ENCODE results near the gene GMPR.

GMPR gene

DNA sequence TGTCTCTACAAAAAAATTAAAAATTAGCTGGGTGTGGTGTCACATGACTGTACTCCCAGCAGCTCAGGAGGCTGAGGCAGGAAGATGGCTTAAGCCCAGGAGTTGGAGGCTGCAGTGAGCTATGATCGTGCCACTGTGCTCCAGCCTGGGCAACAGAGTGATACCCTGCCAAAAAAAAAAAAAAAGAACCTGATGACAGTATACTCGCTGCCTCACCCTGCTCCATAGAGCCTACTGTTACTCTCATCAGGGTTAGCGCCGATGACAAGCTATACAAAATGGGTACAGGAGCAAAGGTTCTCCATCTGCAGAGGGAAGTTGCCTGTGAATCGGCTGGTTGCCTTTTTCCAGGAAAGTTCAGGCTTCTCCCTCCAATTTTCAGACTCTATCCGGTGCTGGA is 53.4 kb downstream of the GMPR start:
- ATAC-seq (no peak), DNase-seq (ENCODE audit: low spot score in 2 of 2) (no peak)

DNA sequence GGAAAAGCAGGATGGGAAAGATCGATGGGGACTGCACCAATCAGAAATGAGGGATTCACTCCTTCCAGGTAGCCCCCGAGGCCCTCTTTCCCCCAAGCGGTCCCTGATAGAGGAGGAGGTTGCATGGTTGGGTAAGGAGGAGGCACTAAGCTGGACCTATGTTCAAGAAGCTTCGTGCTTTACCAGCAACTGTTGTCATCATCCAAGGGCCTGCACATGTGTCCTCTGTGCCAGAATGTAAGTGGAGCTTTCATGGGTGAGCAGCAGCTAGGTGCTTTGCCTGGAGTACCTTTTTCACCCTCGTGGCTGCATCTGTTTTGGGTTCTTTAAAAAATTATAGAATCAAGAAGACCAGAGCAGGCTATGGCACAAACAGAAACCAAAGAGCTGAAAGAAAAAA is 54.0 kb downstream of the GMPR start:
- ATAC-seq, result no peak

More for the DNA sequence above, 53.4 kb downstream of the GMPR start:
- no peak overlapping the region for H3K4me3 Mint-ChIP-seq
- H3K36me3 Mint-ChIP-seq, result peaks cover 8% of the 10 kb centered on the region
- H3K4me1 Mint-ChIP-seq, result peaks cover 6% of the 10 kb centered on the region
- H3K9me3 Mint-ChIP-seq, result no peaks in the 10 kb centered on the region
- no peak overlapping the region for H3K27ac Mint-ChIP-seq

DNA sequence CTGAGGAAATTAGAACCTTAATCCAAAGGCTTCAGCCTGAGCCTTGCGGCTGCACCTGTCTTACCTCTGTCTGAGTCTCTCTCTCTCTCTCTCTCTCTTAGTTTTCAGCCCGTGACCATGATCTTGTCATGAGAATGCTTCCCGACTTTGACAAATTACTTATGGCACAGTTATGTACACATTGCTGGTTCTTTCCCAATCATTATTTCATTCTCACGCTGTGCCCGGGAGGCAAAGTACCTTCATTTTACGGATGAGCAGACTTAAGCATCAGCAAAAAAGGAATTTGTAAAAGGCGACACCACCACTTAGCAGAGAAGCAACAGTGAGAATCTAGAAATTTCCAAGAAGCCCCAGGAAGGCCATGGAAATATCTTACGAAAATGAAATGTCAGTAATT is 54.6 kb downstream of the GMPR start:
- Mint-ChIP-seq H3K4me3 (no peak overlapping the region), H3K27ac (no peak overlapping the region), H3K9me3 (no peaks in the 10 kb centered on the region), H3K36me3 (peaks cover 8% of the 10 kb centered on the region), H3K4me1 (peaks cover 6% of the 10 kb centered on the region)
- ATAC-seq (no peak), DNase-seq (ENCODE audit: low spot score in 2 of 2) (no peak)

More for the DNA sequence above, 54.0 kb downstream of the GMPR start:
- H3K27ac Mint-ChIP-seq, result no peak overlapping the region
- no peaks in the 10 kb centered on the region for H3K9me3 Mint-ChIP-seq
- peaks cover 8% of the 10 kb centered on the region for H3K36me3 Mint-ChIP-seq
- no peak overlapping the region for H3K4me3 Mint-ChIP-seq
- H3K4me1 Mint-ChIP-seq, result peaks cover 6% of the 10 kb centered on the region
- DNase-seq (ENCODE audit: low spot score in 2 of 2), result no peak

DNA sequence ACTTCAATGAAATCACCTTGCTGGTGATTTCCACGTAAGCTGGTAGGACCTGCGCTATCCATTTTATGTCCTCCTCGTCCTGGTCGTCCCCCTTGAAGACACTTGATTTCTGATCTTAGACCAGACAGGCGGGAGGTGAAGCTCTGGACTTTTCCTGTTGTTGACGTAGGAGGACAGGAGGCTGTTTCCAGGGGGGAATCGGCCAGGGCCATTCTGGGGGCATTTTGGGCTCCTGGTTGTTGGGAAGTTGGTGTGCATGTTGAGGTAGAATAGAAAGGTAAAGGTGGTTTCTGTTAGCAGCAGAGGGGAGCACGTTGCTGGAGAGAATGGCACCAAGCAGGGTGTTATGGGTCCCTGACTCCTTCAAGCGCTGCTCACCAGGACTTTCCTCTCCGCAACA is 56.0 kb downstream of the GMPR start:
- Mint-ChIP-seq H3K9me3 (no peaks in the 10 kb centered on the region), H3K4me1 (peaks cover 6% of the 10 kb centered on the region), H3K27ac (no peak overlapping the region), H3K36me3 (peaks cover 12% of the 10 kb centered on the region), H3K4me3 (no peak overlapping the region)
- no peak for DNase-seq (ENCODE audit: low spot score in 2 of 2)
- ATAC-seq, result no peak

DNA sequence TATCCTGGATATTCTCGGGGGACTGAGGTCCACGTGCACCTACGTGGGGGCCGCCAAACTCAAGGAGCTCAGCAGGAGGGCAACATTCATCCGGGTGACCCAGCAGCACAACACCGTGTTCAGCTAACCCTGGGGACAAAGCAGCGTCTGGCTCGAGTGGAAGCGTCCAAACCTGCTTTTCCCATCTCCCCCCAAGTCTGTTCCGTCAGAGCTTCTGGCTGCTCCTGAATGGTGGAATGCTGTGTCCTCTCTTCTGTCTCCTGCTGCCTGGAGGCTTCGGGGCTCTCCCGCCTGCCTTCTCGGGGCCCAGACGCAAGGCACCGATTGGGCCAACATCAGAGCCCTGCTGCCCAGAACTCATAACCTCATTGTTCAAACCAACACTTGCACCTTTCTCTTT is 56.7 kb downstream of the GMPR start:
- H3K36me3 Mint-ChIP-seq, result peaks cover 16% of the 10 kb centered on the region
- no peak overlapping the region for H3K4me3 Mint-ChIP-seq
- no peak overlapping the region for H3K27ac Mint-ChIP-seq
- no peak for DNase-seq (ENCODE audit: low spot score in 2 of 2)
- no peaks in the 10 kb centered on the region for H3K9me3 Mint-ChIP-seq
- ATAC-seq, result no peak
- H3K4me1 Mint-ChIP-seq, result peaks cover 6% of the 10 kb centered on the region

DNA sequence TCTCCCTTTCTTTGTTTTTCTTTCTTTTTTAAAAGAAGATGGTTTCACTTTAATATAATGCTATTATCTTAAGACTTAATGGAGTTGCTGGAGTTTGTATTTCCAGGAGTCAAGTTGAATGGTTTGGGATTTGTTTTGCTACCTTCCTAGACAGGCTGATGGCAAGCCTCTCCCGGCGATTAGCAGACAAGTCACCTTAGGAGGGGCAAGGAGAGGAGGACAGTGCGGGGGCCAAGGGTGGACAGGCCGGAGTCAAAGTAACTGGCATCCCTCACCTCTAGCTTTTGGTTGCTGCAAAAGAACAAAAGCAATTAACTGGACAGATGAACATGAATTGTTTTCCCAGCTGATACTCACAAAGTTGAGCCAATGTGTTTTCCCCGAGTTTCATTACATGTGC is 57.1 kb downstream of the GMPR start:
- no peaks in the 10 kb centered on the region for H3K9me3 Mint-ChIP-seq
- H3K4me3 Mint-ChIP-seq, result no peak overlapping the region
- no peak overlapping the region for H3K27ac Mint-ChIP-seq
- no peak for ATAC-seq
- DNase-seq (ENCODE audit: low spot score in 2 of 2), result no peak
- peaks cover 17% of the 10 kb centered on the region for H3K36me3 Mint-ChIP-seq
- H3K4me1 Mint-ChIP-seq, result peaks cover 6% of the 10 kb centered on the region

DNA sequence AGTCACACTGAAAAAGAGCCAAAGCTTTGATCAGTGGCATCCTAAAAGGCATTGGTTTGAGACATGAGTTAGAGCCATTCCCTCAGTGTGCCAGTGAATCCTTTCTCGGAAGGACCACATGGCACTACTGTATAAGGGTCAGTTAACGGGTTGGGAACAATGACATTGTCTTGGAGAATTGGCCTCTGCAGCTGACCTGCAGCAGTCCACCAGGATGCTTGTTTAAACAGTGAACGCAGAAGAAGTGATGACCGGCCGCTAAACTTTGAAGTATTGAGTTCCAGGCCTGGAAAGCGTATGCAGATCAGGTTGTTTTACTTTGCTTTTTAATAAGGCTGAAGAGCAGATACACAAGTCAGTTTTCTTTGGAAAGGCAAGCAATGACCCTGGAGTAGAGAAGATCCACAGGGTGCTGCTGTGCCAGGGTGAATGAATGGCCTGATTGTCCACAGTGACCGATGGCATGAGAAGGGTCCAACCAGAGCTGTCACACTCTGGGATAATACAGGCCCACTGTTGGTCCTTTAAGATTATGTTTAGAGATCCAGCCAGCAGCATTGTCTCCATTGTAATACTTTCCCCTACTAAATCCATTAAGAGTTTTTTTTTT is 57.8 kb downstream of the GMPR start:
- peaks cover 6% of the 10 kb centered on the region for H3K4me1 Mint-ChIP-seq
- DNase-seq (ENCODE audit: low spot score in 2 of 2) (no peak), ATAC-seq (no peak)
- peaks cover 24% of the 10 kb centered on the region for H3K36me3 Mint-ChIP-seq
- H3K27ac Mint-ChIP-seq, result no peak overlapping the region
- H3K9me3 Mint-ChIP-seq, result no peaks in the 10 kb centered on the region
- no peak overlapping the region for H3K4me3 Mint-ChIP-seq

DNA sequence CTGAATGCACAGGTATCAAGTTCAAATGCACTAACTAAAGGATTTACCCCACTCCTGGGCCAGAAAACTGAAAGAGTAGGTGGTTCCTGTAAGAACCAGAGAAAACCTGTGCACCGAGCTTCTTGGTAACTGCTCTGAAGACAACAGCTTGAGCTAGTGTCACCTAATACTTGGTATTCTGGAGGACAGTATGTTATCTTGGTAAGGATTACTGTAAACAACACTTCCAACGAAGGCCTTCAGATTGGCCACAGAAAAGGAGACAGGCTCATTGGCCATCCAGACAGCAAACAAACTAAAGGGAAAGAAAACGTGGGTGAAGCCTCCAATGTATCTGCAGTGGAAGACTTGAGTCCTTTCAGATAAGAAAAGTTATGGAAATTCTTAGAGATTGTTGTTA is 61.5 kb downstream of the GMPR start:
- Mint-ChIP-seq H3K36me3 (peaks cover 53% of the 10 kb centered on the region), H3K9me3 (no peaks in the 10 kb centered on the region), H3K27ac (no peak overlapping the region), H3K4me3 (no peak overlapping the region), H3K4me1 (no peaks in the 10 kb centered on the region)
- no peak for DNase-seq (ENCODE audit: low spot score in 2 of 2)
- ATAC-seq, result no peak

DNA sequence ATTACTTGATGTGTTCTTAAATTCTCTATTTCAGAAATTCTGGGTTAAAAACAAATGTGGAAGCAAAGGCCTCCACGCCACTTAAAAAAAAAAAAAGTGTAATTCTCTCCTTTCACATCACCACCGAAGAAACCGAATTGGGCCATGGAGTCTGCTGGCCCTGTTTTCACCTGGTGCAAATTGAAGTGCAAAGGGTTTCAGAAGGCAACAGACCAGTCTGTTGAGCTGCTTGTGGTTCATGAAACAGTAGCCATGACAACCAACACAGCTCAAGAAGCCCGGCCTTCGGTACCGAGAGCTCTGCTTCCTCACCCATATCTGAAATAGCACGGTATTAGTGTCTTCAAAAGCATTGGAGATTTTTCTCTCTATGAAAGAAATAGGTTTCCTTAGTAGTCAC is 63.1 kb downstream of the GMPR start:
- DNase-seq (ENCODE audit: low spot score in 2 of 2), result no peak
- no peak for ATAC-seq
- no peak overlapping the region for H3K4me3 Mint-ChIP-seq
- H3K27ac Mint-ChIP-seq, result no peak overlapping the region
- H3K4me1 Mint-ChIP-seq, result peaks cover 8% of the 10 kb centered on the region
- peaks cover 69% of the 10 kb centered on the region for H3K36me3 Mint-ChIP-seq
- H3K9me3 Mint-ChIP-seq, result no peaks in the 10 kb centered on the region

DNA sequence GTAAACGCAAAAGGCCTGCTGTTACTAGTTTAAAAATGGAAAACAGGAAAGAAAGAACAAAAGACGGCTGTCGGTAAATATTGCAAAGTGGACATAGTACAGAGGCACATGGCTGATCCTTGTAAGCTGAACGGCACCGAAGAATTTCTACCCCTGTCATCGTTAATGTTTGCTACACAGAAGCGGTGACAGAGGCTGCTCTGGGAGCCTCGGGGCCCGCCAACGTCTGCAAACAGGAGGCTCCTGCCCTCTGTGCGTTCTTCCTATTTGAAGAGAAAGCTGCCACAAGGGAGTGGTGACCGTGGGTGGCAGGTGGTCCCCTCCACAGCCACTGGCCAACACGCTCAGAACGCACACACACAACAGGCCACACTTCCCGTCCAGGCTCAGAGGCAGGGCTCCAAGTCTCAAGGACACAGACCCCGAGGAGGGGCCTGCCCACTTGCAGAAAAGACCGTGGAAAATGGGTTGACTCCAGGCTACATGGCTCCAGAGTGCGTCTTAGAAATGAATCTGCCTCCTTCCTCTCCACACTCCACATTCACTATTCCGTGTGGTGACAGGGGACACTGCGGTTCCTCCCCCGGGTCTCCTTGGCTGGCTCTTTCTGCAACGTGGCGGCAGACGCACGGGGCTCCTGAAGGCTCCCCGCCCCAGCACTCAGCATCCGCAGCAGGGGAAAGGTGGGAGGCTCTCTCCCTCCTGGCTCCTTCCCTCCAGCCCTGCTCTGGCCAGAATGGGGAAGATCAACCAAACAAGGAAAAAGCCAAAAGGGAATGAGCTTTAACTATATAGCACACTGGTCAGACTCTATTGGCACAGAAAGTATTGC is 64.5 kb downstream of the GMPR start:
- peaks cover 83% of the 10 kb centered on the region for H3K36me3 Mint-ChIP-seq

DNA sequence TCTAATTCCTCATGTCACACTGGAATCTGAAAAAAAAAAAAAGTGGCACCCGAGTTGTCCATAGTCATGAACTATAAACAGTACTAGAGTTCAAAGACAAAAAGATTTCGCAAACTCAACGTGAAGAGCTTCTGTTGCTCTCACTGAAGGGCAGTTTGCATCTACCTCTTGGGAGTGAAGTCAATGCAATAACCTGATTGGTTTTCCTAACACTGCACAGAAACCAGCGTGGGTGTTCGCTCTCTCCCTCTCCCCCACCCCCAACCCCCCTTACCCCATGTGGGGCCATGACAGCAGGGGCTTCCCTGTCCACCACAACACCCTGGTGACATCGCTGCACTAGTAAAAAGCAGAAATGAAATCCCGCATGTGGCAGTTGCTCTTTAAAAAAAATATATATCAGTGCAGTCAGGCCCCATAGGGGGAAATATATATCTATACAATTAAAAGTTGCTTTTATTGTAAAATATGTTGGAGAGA is 66.9 kb downstream of the GMPR start:
- peaks cover 95% of the 10 kb centered on the region for H3K36me3 Mint-ChIP-seq
- peak; percentile 74 for ATAC-seq

More for the DNA sequence above, 64.5 kb downstream of the GMPR start:
- ATAC-seq (no peak), DNase-seq (ENCODE audit: low spot score in 2 of 2) (no peak)
- no peak overlapping the region for H3K4me3 Mint-ChIP-seq
- H3K27ac Mint-ChIP-seq, result no peak overlapping the region
- H3K4me1 Mint-ChIP-seq, result peaks cover 16% of the 10 kb centered on the region
- no peaks in the 10 kb centered on the region for H3K9me3 Mint-ChIP-seq

DNA sequence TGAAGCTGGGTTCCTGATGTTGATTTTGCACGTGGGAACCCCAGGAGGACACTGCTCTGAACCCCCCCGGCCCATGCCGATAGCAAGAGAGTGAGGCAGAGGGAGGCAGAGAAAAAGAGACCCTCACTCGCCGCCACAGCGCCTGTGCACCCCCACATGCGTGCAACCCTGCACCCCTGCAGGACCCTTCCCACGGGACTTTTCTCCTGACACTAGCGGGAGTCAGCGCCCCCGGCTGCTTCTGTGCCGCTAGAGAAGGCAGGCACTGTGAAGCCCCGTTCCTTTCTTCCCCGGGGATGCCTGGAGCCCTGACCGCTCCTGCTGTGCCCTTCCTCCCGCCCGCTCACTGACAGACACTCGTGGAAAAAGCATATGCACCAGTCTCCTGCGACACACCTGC is 67.4 kb downstream of the GMPR start:
- no peak overlapping the region for H3K4me3 Mint-ChIP-seq

More for the DNA sequence above, 66.9 kb downstream of the GMPR start:
- no peaks in the 10 kb centered on the region for H3K9me3 Mint-ChIP-seq
- H3K27ac Mint-ChIP-seq, result no peak overlapping the region
- no peak for DNase-seq (ENCODE audit: low spot score in 2 of 2)
- H3K4me1 Mint-ChIP-seq, result peaks cover 22% of the 10 kb centered on the region
- no peak overlapping the region for H3K4me3 Mint-ChIP-seq

DNA sequence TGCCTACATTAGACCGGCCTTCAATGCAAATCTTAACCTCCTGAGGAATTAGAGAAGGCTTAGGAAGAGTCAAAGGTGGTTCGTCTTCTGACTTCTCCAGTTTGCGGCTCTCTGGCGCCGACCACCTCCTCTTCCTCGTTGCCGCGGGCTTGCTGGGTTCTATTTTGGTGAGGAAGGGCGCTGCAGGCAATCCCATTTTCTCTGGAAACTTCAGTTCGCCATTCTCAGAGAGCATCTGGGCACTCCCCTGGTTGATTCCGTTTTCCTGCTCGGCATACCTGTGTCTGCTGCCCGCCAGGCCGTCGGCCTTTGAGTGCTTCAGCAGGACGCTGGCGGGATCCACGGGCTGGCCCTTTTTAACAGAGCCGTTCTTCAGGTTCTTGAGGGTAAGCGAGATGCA is 67.9 kb downstream of the GMPR start:
- DNase-seq (ENCODE audit: low spot score in 2 of 2), result no peak
- ATAC-seq, result no peak
- Mint-ChIP-seq H3K4me3 (no peak overlapping the region), H3K9me3 (no peaks in the 10 kb centered on the region), H3K4me1 (peaks cover 22% of the 10 kb centered on the region), H3K36me3 (peaks cover 85% of the 10 kb centered on the region), H3K27ac (peak overlapping the region; percentile 23)

More for the DNA sequence above, 67.4 kb downstream of the GMPR start:
- Mint-ChIP-seq H3K27ac (peak overlapping the region; percentile 23), H3K36me3 (peaks cover 90% of the 10 kb centered on the region), H3K9me3 (no peaks in the 10 kb centered on the region), H3K4me1 (peaks cover 22% of the 10 kb centered on the region)
- ATAC-seq (no peak), DNase-seq (ENCODE audit: low spot score in 2 of 2) (no peak)

DNA sequence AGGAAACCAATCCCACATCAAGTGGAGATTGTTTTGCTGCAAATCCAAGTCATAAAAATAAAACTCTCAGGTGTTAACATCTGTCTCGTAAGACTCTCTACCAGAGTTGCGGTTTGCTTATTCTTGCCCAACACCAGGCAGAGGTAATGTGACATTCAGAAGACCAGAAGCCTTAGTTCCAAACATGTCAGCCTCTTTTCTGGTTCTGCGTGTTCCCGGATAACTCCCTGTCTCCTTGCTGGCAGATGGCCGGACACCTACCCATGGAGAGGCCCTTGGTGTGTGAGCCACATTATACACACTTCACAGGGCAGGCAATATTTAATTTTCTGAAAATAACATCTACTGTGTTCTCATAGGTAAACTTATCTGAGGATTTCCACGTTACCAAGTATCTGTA is 73.4 kb downstream of the GMPR start:
- H3K36me3 Mint-ChIP-seq, result peaks cover 49% of the 10 kb centered on the region
- ATAC-seq (no peak), DNase-seq (ENCODE audit: low spot score in 2 of 2) (no peak)
- no peaks in the 10 kb centered on the region for H3K9me3 Mint-ChIP-seq
- H3K4me3 Mint-ChIP-seq, result no peak overlapping the region
- peaks cover 28% of the 10 kb centered on the region for H3K4me1 Mint-ChIP-seq
- H3K27ac Mint-ChIP-seq, result no peak overlapping the region

DNA sequence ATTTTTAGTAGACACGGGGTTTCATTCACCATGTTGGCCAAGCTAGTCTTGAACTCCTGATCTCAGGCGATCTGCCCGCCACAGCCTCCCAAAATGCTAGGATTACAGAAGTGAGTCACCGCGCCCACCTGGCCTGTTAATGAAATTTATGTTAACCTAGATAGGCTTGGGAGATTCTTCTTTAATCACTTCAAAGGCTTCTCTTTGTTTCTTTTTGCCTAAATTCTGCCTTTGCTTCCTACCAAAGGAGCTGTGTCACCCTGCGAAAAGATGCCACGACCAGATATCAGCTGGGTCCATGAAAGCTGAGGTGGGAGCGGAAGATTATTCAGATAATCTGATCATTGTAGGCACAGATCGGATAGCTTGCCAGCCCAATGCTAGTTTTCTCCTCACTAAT is 75.3 kb downstream of the GMPR start:
- no peak overlapping the region for H3K4me3 Mint-ChIP-seq
- no peak for DNase-seq (ENCODE audit: low spot score in 2 of 2)
- H3K27ac Mint-ChIP-seq, result no peak overlapping the region
- H3K36me3 Mint-ChIP-seq, result peaks cover 50% of the 10 kb centered on the region
- H3K9me3 Mint-ChIP-seq, result no peaks in the 10 kb centered on the region
- ATAC-seq, result no peak
- H3K4me1 Mint-ChIP-seq, result peaks cover 43% of the 10 kb centered on the region

DNA sequence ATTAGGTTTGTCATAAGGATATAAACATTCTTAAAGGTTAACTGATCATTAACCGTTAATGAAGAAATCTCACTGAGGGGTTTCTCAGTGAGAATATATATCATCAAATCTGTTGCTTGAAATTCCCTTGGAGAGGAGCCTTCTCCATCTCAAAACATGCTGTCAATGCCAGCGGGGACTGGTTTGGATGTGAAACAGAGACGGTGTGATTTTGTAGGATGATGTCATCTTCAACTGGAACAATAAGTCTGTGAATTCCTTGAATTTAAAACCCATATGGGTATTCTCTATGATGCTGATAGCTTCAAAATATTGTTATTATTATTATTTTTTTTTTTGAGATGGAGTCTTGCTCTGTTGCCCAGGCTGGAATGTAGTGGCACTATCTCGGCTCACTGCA is 75.9 kb downstream of the GMPR start:
- ATAC-seq (no peak), DNase-seq (ENCODE audit: low spot score in 2 of 2) (no peak)
- Mint-ChIP-seq H3K4me1 (peaks cover 45% of the 10 kb centered on the region), H3K27ac (no peak overlapping the region), H3K4me3 (no peak overlapping the region), H3K36me3 (peaks cover 44% of the 10 kb centered on the region), H3K9me3 (no peaks in the 10 kb centered on the region)

Measured in stimulated activated effector memory CD8-positive, alpha-beta T cell treated with anti-CD3 and anti-CD28 coated beads, Interleukin-12 subunit alpha, Interleukin-12 subunit beta, amount 100 ng/mL, for 72 hours (primary cell).